ENCODE data around the gene OGFOD1.

The OGFOD1 gene

GRCh38 chr16:56417138-56417537, 34.2 kb upstream of the OGFOD1 start:
- no peak overlapping the region for H3K9ac ChIP-seq (ENCODE audit: low read length)
- no peak for TF ChIP-seq CTCF (IDR thresholded peaks at IDR 0.05; ENCODE audit: insufficient read depth, low read length, poor library complexity, severe bottlenecking)
- TF ChIP-seq EZH2phosphoT487 (conservative IDR thresholded peaks at IDR 0.05; ENCODE audit: low read length) = no peak
- H3K27me3 ChIP-seq (ENCODE audit: low read length) = no peaks in the 10 kb centered on the region
- H3K9me3 ChIP-seq (ENCODE audit: insufficient read depth, low read length) = no peaks in the 10 kb centered on the region
- H3K79me2 ChIP-seq (ENCODE audit: insufficient read depth, low read length) = peaks cover 84% of the 10 kb centered on the region
- peak overlapping the region; percentile 61 for H3K4me2 ChIP-seq (ENCODE audit: low read depth, low read length, poor library complexity, severe bottlenecking)
- H4K20me1 ChIP-seq (ENCODE audit: low read depth, low read length) = no peaks in the 10 kb centered on the region
- no peak overlapping the region for H3K4me3 ChIP-seq (ENCODE audit: insufficient read depth, low read length, poor library complexity, severe bottlenecking)
- 0 out of 2 replicates have a peak, but pooled peaks cover 8% of the 10 kb centered on the region for H3K36me3 ChIP-seq (ENCODE audit: low read length)
- no peak overlapping the region for H3K27ac ChIP-seq (ENCODE audit: low read depth, low read length)
- H2AFZ ChIP-seq (ENCODE audit: low read depth, low read length, severe bottlenecking) = no peak overlapping the region
- H3K9me2 ChIP-seq (replicated peaks; ENCODE audit: insufficient read depth, low read length) = no peaks in the 10 kb centered on the region
- peaks cover 38% of the 10 kb centered on the region for H3F3A ChIP-seq (ENCODE audit: insufficient read depth)

- no peak overlapping the region for H2AFZ ChIP-seq (ENCODE audit: low read depth, low read length, severe bottlenecking)
- peak overlapping the region; percentile 98 for H3K4me2 ChIP-seq (ENCODE audit: low read depth, low read length, poor library complexity, severe bottlenecking)
- H3K9me3 ChIP-seq (ENCODE audit: insufficient read depth, low read length) = no peaks in the 10 kb centered on the region
- peaks cover 97% of the 10 kb centered on the region for H3K79me2 ChIP-seq (ENCODE audit: insufficient read depth, low read length)
- no peak for TF ChIP-seq CTCF (IDR thresholded peaks at IDR 0.05; ENCODE audit: insufficient read depth, low read length, poor library complexity, severe bottlenecking)
- no peak for TF ChIP-seq EZH2phosphoT487 (conservative IDR thresholded peaks at IDR 0.05; ENCODE audit: low read length)
- no peak overlapping the region for H3K4me3 ChIP-seq (ENCODE audit: insufficient read depth, low read length, poor library complexity, severe bottlenecking)
- no peaks in the 10 kb centered on the region for H3K9me2 ChIP-seq (replicated peaks; ENCODE audit: insufficient read depth, low read length)
- no peaks in the 10 kb centered on the region for H3K27me3 ChIP-seq (ENCODE audit: low read length)
- peaks cover 61% of the 10 kb centered on the region for H3F3A ChIP-seq (ENCODE audit: insufficient read depth)
- peak overlapping the region; percentile 14; the same call in 1 of the 2 replicates for H3K9ac ChIP-seq (ENCODE audit: low read length)
- H4K20me1 ChIP-seq (ENCODE audit: low read depth, low read length) = no peaks in the 10 kb centered on the region
- H3K27ac ChIP-seq (ENCODE audit: low read depth, low read length) = peak overlapping the region; percentile 91
- no peaks in the 10 kb centered on the region for H3K36me3 ChIP-seq (ENCODE audit: low read length)
Measured at GRCh38 chr16:56419740-56420548, 31.4 kb upstream of the OGFOD1 start.

- peak overlapping the region; percentile 91 for H3K27ac ChIP-seq (ENCODE audit: low read depth, low read length)
- H4K20me1 ChIP-seq (ENCODE audit: low read depth, low read length) = no peaks in the 10 kb centered on the region
- H3K27me3 ChIP-seq (ENCODE audit: low read length) = no peaks in the 10 kb centered on the region
- no peaks in the 10 kb centered on the region for H3K36me3 ChIP-seq (ENCODE audit: low read length)
- H3K9me3 ChIP-seq (ENCODE audit: insufficient read depth, low read length) = no peaks in the 10 kb centered on the region
- H3K4me2 ChIP-seq (ENCODE audit: low read depth, low read length, poor library complexity, severe bottlenecking) = peak overlapping the region; percentile 98
- H2AFZ ChIP-seq (ENCODE audit: low read depth, low read length, severe bottlenecking) = no peak overlapping the region
- H3F3A ChIP-seq (ENCODE audit: insufficient read depth) = peaks cover 60% of the 10 kb centered on the region
- no peak for TF ChIP-seq CTCF (IDR thresholded peaks at IDR 0.05; ENCODE audit: insufficient read depth, low read length, poor library complexity, severe bottlenecking)
- TF ChIP-seq EZH2phosphoT487 (conservative IDR thresholded peaks at IDR 0.05; ENCODE audit: low read length) = no peak
- H3K4me3 ChIP-seq (ENCODE audit: insufficient read depth, low read length, poor library complexity, severe bottlenecking) = peak overlapping the region; percentile 88
- H3K9ac ChIP-seq (ENCODE audit: low read length) = peak overlapping the region; percentile 21
- H3K9me2 ChIP-seq (replicated peaks; ENCODE audit: insufficient read depth, low read length) = no peaks in the 10 kb centered on the region
- peaks cover 91% of the 10 kb centered on the region for H3K79me2 ChIP-seq (ENCODE audit: insufficient read depth, low read length)
Measured at GRCh38 chr16:56420613-56421012, 30.7 kb upstream of the OGFOD1 start.

Measured in SU-DHL-6 (cell line).